ENCODE results near the gene COL8A2.

Gene COL8A2

DNA sequence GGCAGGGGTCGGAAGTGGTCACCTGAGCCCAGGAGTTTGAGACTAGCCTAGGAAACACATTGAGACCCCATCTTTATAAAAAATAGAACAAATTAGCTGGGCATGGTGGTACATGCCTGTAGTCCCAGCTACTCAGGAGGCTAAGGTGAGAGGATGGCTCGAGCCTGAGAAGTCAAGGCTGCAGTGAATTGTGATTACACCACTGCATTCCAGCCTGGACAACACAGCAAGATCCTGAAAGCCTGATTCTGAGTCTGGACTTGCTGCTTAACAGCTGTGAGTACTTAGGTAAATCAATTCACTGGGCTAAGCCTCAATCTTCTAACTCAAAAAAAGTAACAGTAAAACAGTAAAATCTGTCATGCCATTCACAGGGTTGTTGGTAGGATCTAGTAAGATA, 19.4 kb upstream of the COL8A2 start:
- DNase-seq (ENCODE audit: low spot score): no peak
- H3K27ac ChIP-seq: no peak overlapping the region
- TF ChIP-seq, protein P1, sequence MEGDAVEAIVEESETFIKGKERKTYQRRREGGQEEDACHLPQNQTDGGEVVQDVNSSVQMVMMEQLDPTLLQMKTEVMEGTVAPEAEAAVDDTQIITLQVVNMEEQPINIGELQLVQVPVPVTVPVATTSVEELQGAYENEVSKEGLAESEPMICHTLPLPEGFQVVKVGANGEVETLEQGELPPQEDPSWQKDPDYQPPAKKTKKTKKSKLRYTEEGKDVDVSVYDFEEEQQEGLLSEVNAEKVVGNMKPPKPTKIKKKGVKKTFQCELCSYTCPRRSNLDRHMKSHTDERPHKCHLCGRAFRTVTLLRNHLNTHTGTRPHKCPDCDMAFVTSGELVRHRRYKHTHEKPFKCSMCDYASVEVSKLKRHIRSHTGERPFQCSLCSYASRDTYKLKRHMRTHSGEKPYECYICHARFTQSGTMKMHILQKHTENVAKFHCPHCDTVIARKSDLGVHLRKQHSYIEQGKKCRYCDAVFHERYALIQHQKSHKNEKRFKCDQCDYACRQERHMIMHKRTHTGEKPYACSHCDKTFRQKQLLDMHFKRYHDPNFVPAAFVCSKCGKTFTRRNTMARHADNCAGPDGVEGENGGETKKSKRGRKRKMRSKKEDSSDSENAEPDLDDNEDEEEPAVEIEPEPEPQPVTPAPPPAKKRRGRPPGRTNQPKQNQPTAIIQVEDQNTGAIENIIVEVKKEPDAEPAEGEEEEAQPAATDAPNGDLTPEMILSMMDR (IDR thresholded peaks at IDR 0.05): no peak
- H3K4me3 ChIP-seq: no peak overlapping the region

DNA sequence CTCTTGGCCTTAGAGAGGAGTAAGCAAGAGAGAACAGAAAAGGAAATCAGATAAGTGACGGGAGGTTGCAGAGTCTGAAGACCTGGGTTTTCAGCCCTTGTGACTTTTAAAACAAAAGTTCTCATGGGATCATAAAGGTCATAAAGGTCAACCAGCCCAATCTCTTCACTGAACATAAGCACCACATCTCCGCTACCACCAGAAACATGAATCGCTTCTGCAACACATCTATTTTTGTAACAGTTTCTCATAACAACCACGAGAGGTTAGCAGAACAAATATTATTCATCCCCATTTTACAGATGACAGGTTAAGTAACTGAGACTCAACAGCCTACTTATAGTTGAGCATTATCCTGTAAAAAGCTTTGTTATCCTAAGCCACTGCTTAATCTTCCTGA, 18.4 kb upstream of the COL8A2 start:
- Histone ChIP-seq H3K27ac (no peak overlapping the region), H3K4me3 (no peak overlapping the region)
- DNase-seq (ENCODE audit: low spot score): no peak
- TF ChIP-seq, protein P1 (IDR thresholded peaks at IDR 0.05): no peak

GRCh38 chr1:36142121-36142520, 17.1 kb upstream of the COL8A2 start:
- DNase-seq (ENCODE audit: low spot score): no peak
- Histone ChIP-seq H3K27ac (peak overlapping the region in 1 of 2 donors; percentile 45), H3K4me3 (no peak overlapping the region)
- TF ChIP-seq, protein P1 (IDR thresholded peaks at IDR 0.05): no peak

GRCh38 chr1:36139521-36139920, 14.5 kb upstream of the COL8A2 start:
- Histone ChIP-seq H3K4me3 (no peak overlapping the region), H3K27ac (no peak overlapping the region)
- DNase-seq (ENCODE audit: low spot score): no peak
- TF ChIP-seq, protein P1 (IDR thresholded peaks at IDR 0.05): no peak

- H3K27ac ChIP-seq: peak overlapping the region in 1 of 2 donors; percentile 59
- H3K4me3 ChIP-seq: no peak overlapping the region
- DNase-seq (ENCODE audit: low spot score): no peak
- TF ChIP-seq, protein P1 (IDR thresholded peaks at IDR 0.05): no peak
Measured at GRCh38 chr1:36137776-36138175, 12.8 kb upstream of the COL8A2 start.

GRCh38 chr1:36137226-36137625, 12.2 kb upstream of the COL8A2 start:
- Histone ChIP-seq H3K4me3 (no peak overlapping the region), H3K27ac (peak overlapping the region; percentile 59 to 84)
- DNase-seq (ENCODE audit: low spot score): no peak
- TF ChIP-seq, protein P1 (IDR thresholded peaks at IDR 0.05): no peak

- Histone ChIP-seq H3K4me3 (no peak overlapping the region), H3K27ac (peak overlapping the region; percentile 59 to 84)
- DNase-seq (ENCODE audit: low spot score): no peak
- TF ChIP-seq, protein P1 (IDR thresholded peaks at IDR 0.05): no peak
Measured at GRCh38 chr1:36136535-36136934, 11.5 kb upstream of the COL8A2 start.

All from coronary artery (tissue), 2 donors.